Pons (tissue), 1 donor: Measurements from ENCODE around the gene PPP1R14C.

ENCODE experiments used
- DNase-seq: peaks from one replicate; pipeline ENCODE4 v3.0.0-alpha.2; 2016; ENCODE audit warnings: low spot score

The PPP1R14C gene

DNA sequence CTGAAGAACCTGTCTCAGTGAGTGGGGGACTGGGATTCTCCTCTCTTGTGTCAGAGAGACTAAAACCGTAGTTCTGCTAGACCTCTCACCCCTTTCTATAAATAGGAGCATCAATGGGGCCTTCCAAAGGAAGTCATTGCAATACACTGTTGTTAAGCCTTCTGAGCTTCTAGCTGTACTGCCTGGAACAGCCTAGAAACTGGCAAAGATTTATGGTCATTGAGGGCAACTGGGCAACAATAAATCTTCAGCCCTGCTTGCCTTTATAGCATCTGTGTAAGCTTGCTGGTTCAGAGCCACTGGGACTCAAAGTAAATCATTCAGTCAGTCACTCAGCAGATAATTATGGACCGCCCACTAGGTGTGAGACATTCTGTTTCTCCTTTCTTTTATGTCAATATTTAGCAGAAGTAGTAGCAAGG is 53.2 kb downstream of the PPP1R14C start:
- no peak for DNase-seq

DNA sequence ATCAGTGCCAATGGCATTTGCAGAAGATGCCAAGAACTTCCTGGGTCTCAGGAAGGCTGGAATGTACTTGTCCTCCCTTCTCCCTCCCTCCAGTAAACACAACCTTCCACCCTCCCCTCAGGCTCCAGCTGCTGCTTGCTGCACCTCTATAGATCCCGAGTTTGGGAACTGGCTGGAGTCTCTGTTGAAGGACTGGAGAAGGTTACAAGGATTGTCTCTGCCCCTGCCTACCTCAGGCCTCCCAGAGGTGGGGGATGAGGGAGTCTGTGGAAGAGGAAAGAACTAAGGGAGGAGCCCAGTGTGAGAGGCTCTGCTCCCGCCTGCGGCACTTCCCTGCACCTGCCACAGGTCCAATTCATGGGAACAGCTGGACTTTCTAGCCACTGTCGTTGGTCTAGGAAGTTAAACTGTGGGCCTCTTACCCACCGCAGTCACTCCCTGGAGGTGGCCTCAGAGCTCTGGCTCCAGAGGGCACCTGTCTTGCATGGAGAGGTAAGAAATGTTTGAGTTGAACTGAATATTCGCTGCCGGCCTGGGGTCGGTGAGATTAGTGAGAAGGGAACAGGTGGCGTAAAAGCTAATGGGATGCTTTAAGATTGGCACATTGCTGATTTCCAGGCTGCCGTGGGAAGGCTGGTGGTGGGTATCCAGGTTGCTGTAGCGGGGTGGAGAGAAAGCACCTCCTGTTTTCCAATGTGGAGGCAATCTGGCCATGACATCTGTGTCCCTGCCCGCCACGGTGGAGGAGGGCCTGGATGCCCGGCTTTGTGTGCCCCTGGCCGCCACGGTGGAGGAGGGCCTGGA is 54.3 kb downstream of the PPP1R14C start:
- no peak for DNase-seq

DNA sequence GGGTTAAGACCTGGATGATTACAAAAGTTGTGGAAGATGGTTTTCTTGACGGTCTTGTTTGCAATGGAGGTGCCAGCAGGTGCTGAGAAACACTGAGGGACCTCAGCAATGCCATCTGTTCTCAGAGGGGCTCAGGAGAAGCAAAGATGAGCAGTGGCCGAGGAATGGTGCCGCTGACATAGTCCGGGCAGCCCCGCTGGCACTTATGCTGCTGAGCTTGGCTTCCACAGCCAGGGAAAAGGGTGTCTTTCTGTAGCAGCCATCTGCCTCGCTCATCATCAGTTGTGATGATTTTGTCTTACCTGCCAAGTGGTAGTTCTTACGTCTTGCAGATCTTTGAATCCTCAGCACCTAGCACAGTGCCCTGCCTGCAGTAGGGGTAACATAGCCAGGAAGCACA is 55.7 kb downstream of the PPP1R14C start:
- DNase-seq: peak; percentile 12

DNA sequence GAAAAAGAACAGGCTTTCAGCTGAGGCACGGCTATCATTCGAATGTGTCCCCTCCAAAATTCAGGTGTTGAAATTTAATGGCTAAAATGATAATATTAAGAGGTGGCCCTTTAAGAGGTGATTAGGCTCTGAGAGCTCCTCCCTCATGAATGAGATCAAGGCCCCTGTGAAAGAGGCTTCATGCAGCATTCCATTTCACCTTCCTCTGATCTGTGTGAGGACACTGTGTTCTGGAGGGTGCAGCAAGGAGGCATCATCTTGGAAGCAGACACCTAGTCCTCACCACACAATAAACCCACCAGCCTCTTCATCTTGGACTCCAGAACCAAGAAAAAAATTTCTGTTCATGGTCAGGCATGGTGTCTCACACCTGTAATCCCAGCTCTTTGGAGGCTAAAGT is 56.4 kb downstream of the PPP1R14C start:
- DNase-seq: no peak

DNA sequence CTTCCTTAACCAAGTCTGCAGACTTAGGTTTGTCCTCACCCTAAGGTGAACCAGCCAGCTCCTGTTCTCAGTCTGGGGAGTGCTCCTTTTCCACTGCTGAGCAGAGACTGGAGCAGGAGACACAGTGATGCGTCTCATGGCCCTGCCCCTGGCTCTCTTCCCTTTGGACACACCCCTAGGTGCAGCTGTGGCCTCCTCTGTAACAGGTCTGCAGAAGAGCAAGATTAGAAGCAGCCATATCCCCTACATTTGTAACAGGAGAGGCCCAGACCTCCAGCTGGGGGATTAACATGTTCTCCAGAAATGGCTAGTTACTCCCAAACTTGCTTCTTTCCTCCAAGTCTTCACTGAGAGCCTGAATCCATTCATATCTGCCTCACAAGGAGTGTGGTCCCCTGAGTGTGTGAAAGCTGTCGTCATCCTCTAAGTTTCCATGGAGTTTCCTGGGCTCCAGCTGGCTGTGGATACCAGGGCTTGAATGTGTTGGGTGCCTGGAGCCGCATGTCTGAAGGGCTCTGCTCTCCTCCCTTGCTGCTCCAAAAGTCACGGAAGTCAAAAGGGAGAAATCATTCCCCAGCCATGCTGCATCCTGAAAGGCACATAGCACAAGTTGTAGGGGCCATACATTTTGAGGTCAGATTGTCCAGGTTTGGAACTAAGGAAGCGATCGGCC is 57.7 kb downstream of the PPP1R14C start:
- no peak for DNase-seq

DNA sequence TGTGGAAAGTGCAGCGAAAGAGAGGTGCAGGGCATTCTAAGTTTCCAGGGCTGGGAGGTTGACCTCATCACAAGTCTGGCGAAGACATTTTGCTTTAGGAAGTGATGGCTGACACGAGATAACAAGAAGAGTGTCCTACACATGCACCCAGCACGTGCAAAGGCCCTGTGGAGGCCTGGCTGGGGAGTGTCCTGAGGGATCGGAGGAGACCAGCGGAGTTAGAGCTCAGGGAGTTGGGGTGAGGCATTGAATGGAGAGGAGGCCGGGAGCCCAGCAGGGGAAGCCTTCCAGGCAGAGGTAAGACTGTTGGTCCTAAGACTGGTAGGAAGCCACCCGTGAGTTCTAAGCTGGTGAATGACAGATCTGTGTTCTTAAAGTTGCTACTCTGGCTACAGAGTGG is 58.4 kb downstream of the PPP1R14C start:
- DNase-seq: no peak

DNA sequence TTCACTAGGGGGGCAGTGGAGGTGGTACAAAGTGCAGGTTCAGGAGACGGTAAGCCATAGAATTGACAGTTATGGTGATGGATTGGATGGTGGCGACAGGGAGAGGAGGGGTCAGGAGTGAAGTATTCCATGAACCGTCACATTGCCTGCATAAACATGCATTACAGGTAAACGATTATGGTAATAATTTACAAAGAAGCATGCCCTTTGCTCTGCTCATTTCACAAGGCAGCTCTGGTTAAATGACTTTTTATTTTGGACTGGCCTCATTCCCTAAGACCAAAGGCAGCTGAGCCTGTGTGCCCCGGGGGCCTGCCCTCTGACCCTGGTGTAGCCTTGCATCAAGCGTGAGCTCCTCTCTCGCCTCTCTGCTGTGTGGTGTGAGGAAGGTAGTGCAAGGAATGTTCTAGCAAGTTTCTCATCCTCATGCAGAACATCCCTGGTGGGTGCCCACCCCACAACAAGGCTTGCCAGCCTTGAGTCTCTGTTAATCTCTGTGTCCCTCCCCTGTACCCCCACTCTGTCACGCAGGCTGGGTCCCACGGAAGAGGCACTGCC is 59.0 kb downstream of the PPP1R14C start:
- no peak for DNase-seq

DNA sequence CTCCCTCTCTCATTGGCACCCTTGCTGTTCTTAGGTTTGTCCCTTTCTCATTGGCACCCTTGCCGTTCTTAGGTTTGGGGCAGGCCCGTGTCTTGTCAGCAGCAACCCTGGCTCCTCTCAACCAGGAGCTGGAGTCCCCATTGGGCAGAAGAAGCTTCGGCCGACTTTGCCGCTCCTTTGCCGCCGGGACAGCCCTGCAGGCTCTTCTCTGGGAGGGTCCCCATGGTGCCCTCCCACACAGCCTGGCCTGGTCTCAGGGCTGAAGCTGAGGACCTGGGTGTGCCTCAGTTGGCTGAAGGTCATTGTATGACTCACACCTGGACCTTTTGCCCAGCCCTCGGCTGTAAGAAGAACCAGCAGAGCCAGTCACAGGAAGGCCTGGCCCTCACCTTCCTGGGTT is 59.6 kb downstream of the PPP1R14C start:
- no peak for DNase-seq

DNA sequence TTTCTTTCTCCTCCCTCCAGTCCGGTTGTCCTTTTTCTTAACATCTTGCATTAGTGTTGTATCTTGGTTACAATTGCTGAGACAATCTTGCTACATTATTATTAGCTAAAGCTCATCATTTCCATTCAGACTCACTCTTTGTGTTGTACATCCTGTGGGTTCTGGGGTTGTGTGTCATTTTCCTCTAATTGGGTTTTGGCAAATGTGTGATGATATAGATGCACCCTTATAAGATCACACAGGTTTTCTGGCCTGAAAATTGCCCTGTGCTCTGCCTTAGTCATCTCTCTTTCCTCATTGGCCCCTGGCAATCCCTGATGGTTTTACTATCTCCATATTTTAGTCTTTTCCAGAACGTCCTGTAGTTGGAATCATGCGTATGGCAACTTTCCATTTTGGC is 60.1 kb downstream of the PPP1R14C start:
- DNase-seq: no peak

DNA sequence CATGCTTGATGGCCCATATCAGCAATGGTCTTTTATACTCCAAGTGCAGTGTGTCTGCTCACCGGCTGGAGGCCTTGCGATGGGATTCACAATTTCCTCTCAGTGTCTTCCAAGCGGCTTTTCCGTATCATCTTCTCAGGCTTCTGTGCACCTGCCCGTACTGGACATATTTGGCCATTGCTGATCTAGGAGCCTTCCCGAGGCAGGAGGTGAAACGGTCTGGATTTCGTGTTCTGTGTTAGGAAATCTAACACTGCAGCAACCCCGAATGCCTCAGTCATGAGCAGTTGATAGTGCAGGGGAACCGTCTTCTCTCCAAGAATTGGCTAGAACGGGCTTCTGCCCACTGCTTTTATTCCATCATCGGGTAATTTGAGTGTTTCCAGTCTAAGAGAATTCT is 60.5 kb downstream of the PPP1R14C start:
- no peak for DNase-seq

DNA sequence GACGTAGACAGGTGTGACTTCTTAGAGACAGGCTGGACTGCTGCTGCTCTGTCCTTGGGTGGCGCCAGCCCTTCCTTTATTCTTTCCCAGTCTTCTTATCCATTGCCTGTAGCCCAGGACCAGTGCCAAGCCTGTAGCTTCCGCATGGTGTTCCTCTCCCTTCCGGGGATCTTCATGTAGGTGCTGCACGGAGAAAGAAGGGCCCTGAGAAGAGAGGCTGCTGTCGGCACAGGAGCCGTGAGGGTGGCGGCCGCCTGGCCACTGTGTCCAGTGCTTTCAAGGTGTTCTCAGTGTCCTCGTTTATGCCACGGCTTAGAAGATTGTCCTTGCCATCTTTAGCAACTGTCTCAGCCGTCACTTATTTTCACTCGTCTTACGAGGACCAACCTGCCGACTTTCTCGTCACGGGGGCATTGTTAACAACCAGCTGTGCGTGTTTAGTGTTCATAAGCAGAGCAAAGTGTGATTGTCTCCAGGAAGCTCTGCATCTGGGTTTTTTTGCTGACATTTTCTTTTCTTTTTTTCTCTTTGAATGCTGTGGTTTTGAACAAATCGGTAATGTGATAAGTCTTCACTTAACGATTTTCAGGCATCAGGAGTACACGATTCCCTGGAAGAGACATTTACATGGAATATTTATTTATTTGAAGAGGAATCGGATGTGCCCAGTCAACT is 61.2 kb downstream of the PPP1R14C start:
- DNase-seq: no peak

DNA sequence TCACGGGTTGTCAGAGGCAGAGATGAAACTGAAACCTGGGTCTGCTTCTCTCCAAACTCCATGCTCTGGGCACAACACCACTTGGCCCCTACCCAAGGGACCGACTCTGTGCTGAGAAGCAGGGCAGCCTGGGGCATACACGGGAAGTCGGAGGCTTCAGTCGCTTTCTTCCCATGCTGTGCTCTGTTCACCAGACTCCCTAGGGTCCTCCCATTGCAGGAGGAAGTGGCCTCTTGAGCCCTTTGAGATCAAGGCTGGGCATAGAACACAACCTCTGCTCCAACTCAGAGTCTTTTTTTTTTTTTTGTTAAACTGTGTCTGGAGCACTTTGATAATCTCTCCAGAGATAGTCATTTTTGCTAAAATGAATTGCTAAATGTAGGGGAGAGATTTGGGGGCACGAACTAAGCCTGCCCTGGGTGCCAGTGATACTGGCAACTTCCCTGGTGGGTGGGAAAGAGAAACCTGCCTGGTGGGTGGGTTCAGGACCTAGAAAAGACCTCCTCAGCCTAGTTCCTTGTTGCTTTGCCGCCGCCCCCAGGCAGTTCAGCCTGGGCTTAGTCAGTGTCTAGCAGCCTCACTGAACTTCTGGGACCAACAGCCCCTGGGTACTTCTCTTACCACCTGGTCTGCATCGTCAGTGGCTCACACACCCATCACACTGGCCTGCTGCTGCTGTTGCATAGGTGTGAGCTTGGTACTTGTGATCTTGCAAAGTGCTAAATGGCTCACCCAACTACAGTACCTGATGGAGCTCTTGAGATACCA is 62.0 kb downstream of the PPP1R14C start:
- no peak for DNase-seq

DNA sequence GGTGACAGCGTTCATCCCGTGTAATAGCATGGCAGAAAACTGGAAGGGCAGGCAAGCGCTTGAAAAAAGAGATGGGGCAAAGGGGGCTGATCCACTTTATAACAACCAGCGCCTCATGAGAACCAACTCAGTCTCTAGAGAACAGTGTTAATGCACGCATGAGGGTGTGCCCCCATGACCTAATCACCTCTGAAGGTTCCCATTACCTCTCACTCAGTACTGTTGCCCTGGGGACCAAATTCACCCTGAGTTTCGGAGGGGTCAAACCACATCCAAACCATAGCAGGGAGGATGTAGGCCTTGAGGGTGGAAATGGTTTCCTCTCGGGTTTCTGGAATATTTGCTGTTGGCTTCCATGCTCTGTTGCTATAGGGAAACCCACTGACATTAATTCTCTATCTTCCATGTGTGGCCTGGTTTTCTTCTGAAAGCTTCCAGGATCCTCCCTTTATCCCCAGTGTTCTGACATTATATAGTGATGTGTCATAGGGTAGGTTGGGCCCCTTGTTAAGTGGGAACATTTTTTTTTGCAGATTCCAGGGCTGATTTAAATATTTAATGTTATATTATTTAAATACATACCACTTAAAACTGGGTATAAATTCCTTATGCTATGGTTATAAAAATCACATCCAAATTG is 65.2 kb downstream of the PPP1R14C start:
- no peak for DNase-seq

DNA sequence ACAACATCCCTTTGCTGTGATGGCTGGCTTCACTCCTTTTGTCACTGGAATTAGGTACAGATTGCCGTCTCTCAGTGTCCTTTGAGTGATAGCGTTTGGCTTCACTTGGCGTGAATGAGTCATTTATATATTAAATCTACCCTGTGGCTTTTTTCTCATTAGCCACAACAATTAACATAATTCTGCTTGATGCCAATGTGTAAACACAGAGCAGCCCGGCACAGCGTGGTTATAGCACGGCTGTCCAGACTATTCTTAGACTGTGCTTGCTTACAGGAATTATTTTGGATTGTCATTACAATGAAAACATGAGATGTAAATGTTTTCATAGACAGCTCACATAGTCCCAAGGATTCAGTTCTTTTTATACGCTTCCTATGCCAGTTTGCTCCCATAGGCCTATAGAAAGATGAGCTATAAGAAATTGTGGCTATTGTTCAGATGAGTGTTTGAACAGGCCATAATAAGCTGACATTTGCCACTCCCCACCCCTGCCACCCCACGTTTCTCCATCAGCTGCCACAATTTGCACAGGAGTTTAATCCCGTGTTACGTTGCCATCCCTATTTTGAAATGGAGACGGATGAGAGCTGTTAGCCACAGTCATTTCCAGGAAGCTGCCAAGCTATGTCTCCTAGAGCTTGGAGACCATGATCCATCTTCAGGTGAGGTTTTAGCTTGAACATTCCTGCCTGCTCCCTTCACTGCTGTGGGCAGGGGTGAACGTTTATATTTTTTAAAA is 65.9 kb downstream of the PPP1R14C start:
- no peak for DNase-seq

DNA sequence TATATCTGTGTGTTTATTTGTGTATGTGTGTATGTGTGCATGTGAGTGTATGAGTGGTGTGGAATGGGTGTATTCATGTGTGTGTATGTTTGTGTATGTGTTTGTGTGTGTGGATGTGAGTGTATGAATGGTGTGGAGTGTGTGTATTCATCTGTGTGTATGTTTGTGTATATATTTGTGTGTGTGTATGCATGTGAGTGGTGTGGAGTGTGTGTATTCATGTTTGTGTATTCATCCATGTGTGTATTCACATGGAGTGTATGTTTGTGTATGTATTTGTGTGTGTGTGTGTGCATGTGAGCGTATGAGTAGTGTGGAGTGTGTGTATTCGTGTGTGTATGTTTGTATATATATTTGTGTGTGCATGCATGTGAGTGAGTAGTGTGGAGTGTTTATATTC is 66.6 kb downstream of the PPP1R14C start:
- no peak for DNase-seq

DNA sequence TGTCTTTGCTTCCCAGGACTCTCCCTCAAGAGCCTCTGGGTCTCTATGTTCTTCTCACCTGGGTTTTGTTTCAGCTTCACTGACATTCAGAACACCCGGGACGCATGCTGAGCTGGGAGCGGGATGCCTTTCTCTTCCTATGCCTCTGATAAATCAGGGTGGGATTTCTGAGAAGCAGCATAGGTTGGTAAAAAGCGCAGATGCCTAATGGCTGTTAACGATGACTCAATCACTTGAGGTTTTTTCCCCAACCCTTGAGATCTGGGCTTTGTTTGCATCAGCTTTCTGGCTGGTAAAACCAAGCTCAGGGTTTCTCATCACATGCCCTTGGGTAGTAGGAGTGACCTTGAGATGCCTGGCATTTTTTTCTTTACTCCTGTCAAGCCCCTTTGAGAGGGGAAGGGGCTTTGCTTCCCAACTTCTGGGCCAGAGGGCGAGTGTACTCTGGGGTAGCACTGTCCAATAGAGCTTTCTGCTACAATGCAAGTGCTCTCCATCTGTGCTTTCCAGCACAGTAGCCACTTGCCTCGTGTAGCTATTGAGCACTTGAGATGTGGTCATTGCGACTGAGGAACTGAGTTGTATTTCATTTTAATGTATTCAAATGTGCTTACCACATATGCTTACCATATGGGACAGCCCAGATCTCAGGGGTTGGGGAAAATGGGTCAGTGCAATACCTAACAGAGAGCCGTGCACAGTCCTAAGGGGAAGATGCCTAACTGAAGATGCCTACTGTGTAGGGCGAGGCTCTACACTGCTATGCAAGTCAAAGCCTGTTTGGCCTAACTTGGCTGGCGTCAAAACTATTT is 69.1 kb downstream of the PPP1R14C start:
- DNase-seq: no peak

DNA sequence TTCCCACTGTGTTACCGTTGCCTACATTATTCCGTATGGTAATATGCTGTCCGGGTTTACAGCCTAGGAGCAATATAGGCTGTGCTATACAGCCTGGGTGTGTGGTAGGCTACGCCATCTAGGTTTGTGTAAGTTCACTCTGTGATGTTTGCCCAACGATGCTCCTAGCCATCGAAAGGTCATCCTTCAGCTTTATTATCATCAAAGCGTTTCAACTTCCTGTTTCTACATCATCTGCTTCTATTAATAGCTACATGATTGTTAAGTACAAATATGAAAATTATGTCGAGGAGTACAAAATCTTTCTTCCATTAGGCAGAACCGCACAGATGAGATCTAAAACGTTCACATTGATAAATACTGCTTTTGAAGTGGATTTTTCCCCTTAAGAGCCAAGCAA is 69.9 kb downstream of the PPP1R14C start:
- DNase-seq: no peak

DNA sequence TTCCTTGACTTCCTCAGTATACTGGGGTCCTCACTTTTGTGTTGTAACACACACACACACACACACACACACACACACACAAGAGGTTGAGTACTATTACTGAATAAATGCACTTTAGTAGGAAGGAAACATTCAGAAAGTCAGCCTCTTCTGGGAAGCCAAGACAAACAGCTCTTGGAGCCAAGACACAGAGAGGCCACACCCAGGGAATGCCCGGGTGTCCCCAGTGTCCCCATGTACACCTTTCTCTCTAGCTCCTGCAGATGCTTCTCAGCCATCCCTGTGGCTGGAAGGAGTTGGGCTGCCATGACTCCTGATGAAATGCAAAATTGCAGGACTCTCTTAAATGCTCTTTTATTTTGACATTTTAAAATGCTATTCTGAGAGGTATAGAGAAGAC is 70.5 kb downstream of the PPP1R14C start:
- DNase-seq: no peak

DNA sequence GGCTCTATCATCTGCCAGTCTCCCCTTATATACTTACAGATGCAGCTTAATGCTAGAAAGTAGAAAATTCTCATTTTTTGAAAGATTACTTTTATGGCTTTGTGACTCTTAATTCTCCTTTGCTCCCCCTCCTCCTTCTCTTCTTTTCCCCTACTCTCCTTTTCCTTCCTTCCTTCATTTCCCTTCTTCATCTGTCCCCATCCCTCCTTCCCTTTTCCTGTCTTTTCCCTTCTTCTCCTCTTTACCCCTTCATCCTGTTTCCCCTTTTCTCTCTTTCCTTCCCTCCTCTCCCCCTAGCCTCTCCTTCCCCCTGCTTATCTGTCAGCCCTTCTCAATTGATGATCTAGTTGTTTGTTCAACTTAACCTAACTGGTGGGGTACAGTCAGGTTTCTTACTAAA is 71.5 kb downstream of the PPP1R14C start:
- no peak for DNase-seq
